GM18858 (cell line): ENCODE measurements around the gene SRL.
"Not testable (repeated sequence)": the region's sequence is repeated elsewhere in the genome, so short reads cannot be mapped to it uniquely, and the experiment has no call there.

Source experiments
- ATAC-seq: cut with Tn5 transposase; IDR thresholded peaks from one replicate; pipeline ENCODE4 v1.9.1; 2021; ENCODE audit not compliant: unreplicated experiment

Gene SRL

GRCh38 chr16:4261557-4262172 is 19.8 kb upstream of the SRL start:
- ATAC-seq = no peak

- ATAC-seq = no peak
Observed at GRCh38 chr16:4260360-4260759, 18.5 kb upstream of the SRL start.

GRCh38 chr16:4257646-4258556 is 16.0 kb upstream of the SRL start:
- no peak for ATAC-seq

- peak; percentile 83 for ATAC-seq
Observed at GRCh38 chr16:4253394-4254150, 11.7 kb upstream of the SRL start.

- not testable (repeated sequence) for ATAC-seq
Observed at GRCh38 chr16:4253012-4253393, 11.1 kb upstream of the SRL start.

- no peak for ATAC-seq
Observed at GRCh38 chr16:4249530-4250308, 7.8 kb upstream of the SRL start.

GRCh38 chr16:4247460-4247784 is 5.5 kb upstream of the SRL start:
- no peak for ATAC-seq

- ATAC-seq = no peak
Observed at GRCh38 chr16:4246777-4247459, 5.0 kb upstream of the SRL start.

- ATAC-seq = no peak
Observed at GRCh38 chr16:4245077-4245791, 3.4 kb upstream of the SRL start.

- ATAC-seq = no peak
Observed at GRCh38 chr16:4244254-4245076, 2.6 kb upstream of the SRL start.

GRCh38 chr16:4241258-4241927 is 487 bp downstream of the SRL start:
- ATAC-seq = no peak

GRCh38 chr16:4240624-4241023 is 1.3 kb downstream of the SRL start:
- ATAC-seq = no peak

GRCh38 chr16:4239682-4240175 is 2.2 kb downstream of the SRL start:
- no peak for ATAC-seq

GRCh38 chr16:4239020-4239419 is 2.9 kb downstream of the SRL start:
- ATAC-seq = no peak

- no peak for ATAC-seq
Observed at GRCh38 chr16:4233431-4233830, 8.4 kb downstream of the SRL start.

GRCh38 chr16:4232541-4233386 is 9.1 kb downstream of the SRL start:
- ATAC-seq = no peak

GRCh38 chr16:4231886-4232285 is 10.0 kb downstream of the SRL start:
- no peak for ATAC-seq
